Thyroid gland (tissue), 4 donors: Measurements from ENCODE around the gene OR1D5.

ENCODE experiments used
- POLR2A ChIP-seq, 2 donors: fragments of 450-650 bp; IDR thresholded peaks; one replicate each; pipeline ENCODE4 v1.6.1; 2017; ENCODE audit warnings: antibody characterized with exemption in 2 of 2, mild to moderate bottlenecking in 2 of 2, moderate library complexity in 1 of 2
- TF ChIP-seq, protein P1 (sequence below), 6 experiments: fragments of 200-600 bp in 3 of 6; fragments of 450-650 bp in 3 of 6; sonication (generic) in 3 of 6; IDR thresholded peaks; one replicate each; pipeline ENCODE4 v1.5.1; 2016 to 2019; ENCODE audit warnings: antibody characterized with exemption in 6 of 6, mild to moderate bottlenecking in 2 of 6, inconsistent platforms in 1 of 6, moderate library complexity in 1 of 6

DNA sequence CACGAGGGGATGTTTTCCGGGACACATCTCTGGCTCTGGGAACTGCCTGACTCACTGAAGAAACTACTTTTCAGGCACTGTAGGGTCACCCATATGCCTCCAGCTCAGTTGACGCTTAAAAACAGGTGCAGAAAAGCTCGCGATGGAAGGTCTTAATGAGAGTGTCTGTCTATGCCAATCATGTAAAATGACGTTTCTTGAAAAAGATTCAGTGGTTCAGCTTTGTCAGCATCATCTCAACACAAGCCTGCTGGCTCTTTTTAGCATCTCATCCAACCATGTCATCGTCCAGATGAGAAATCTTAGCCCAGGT is 27.5 kb downstream of the OR1D5 start:
- TF ChIP-seq, protein P1, sequence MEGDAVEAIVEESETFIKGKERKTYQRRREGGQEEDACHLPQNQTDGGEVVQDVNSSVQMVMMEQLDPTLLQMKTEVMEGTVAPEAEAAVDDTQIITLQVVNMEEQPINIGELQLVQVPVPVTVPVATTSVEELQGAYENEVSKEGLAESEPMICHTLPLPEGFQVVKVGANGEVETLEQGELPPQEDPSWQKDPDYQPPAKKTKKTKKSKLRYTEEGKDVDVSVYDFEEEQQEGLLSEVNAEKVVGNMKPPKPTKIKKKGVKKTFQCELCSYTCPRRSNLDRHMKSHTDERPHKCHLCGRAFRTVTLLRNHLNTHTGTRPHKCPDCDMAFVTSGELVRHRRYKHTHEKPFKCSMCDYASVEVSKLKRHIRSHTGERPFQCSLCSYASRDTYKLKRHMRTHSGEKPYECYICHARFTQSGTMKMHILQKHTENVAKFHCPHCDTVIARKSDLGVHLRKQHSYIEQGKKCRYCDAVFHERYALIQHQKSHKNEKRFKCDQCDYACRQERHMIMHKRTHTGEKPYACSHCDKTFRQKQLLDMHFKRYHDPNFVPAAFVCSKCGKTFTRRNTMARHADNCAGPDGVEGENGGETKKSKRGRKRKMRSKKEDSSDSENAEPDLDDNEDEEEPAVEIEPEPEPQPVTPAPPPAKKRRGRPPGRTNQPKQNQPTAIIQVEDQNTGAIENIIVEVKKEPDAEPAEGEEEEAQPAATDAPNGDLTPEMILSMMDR (IDR thresholded peaks at IDR 0.05), result no peak
- no peak for TF ChIP-seq POLR2A (IDR thresholded peaks at IDR 0.05)
